Measurements from ENCODE around the gene MSI2. TPM values are rescaled to one million over a fixed set of nuclear protein-coding genes. Genes with fewer than 3 reads are reported as not detected.

MSI2 gene
- total and polyA plus RNA-seq, 12 donors: 25.5 to 135 (median 121) TPM

DNA sequence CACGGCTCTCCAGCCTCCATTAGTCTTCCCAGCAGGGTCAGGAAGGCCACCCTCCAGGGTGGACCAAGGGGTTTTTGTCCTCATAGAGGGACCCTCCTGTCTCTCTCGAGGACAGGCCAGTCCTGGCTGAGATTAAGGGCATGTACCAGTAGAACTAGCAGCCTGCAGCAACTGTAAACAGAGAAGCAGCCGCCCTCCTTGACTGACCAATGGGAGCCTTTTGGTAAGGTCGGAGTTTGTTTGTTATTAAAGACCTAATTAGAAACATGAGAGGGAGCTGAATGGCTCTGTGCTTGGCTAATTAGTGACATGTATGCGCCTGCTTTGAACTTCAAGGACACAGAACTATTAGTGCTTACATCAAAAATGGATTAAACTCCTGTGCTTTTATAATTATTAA is 408.8 kb downstream of the MSI2 start:
- intact Hi-C loops (cut with DNase I): loop anchor here in 6 of 10 donors (5.0 to 10.0 kb wide), 5 partner anchors 58 to 410 kb away; partner anchors contain the start of gene MSI2 (in 3 of the 6)

DNA sequence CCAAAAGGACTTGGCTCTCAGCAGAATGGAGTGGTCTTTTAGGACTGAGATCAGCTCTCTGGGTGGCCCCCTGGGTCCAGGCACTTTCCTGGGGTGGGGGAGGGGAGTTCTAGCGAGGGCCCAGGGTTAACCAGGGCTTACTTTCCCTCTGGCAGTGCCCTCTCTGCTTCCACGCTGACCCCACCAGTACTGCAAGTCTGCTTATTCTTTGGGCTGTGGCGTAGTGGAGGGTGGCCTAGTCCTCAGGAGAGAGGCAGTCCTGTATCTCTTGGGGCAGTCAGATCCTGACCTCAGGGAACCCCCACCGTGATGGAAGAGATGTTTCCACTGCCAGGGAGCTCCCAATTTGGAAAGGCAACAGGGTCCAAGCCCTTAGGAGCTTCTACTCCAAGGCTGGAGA is 409.4 kb downstream of the MSI2 start:
- Histone ChIP-seq H3K27me3 (no peaks in the 10 kb centered on the region), H3K4me3 (no peak overlapping the region), H3K27ac (peak overlapping the region in 7 of 10 donors; percentile 18 to 91 (median 46)), H3K36me3 (no peaks in the 10 kb centered on the region), H3K4me1 (peaks cover 5 to 79% (median 26%) of the 10 kb centered on the region in 9 donors), H3K9me3 (no peaks in the 10 kb centered on the region)
- intact Hi-C loops (cut with DNase I): loop anchor here in 6 of 10 donors (5.0 to 10.0 kb wide), 5 partner anchors 58 to 411 kb away; partner anchors contain the start of gene MSI2 (in 3 of the 6)
- ATAC-seq: no peak
- 72 to 76% methylated on average over 4 of the region's 4 CpGs for WGBS, 2 donors
- TF ChIP-seq, protein P1, sequence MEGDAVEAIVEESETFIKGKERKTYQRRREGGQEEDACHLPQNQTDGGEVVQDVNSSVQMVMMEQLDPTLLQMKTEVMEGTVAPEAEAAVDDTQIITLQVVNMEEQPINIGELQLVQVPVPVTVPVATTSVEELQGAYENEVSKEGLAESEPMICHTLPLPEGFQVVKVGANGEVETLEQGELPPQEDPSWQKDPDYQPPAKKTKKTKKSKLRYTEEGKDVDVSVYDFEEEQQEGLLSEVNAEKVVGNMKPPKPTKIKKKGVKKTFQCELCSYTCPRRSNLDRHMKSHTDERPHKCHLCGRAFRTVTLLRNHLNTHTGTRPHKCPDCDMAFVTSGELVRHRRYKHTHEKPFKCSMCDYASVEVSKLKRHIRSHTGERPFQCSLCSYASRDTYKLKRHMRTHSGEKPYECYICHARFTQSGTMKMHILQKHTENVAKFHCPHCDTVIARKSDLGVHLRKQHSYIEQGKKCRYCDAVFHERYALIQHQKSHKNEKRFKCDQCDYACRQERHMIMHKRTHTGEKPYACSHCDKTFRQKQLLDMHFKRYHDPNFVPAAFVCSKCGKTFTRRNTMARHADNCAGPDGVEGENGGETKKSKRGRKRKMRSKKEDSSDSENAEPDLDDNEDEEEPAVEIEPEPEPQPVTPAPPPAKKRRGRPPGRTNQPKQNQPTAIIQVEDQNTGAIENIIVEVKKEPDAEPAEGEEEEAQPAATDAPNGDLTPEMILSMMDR (IDR thresholded peaks at IDR 0.05): no peak
- DNase-seq: no peak

More for the DNA sequence above, 408.8 kb downstream of the MSI2 start:
- Histone ChIP-seq H3K9me3 (no peaks in the 10 kb centered on the region), H3K27ac (peak overlapping the region in 8 of 10 donors; percentile 22 to 91 (median 46)), H3K36me3 (no peaks in the 10 kb centered on the region), H3K4me3 (no peak overlapping the region), H3K4me1 (peaks cover 5 to 79% (median 26%) of the 10 kb centered on the region in 9 donors), H3K27me3 (no peaks in the 10 kb centered on the region)
- TF ChIP-seq, protein P1 (IDR thresholded peaks at IDR 0.05): no peak
- ATAC-seq (no peak), DNase-seq (no peak)
- 66 to 72% methylated on average over 5 of the region's 5 CpGs for WGBS, 2 donors

DNA sequence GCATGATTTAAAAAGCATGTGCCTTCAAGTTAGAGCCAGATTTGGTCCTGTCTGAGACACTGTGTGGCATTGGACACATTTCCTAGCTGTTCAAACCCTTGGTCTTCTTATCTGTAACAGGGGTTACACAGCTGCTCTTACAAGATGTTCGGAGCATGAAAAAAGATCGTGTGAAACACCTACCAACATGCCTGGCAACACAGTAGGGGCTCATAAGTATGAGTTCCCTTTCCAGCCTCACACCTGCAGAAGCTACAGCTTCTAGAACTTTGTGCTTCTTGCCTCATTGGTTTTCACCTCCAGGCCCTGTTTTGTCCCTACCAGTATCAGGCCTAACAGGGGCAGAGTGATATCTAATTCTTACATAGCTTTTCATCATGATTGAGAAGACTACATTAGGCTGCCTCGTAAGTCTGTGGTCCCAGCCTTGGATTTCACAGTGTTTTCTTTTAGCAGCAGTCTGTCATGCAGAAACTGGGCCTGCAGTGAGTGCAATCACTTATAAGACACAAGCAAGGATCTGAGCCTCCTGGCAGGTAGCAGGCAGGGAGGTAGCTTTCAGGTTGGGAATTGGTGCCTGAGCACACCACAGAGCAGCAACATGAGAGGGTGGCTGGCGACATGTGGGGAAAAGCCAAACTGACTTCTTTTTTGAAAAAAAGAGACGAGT is 410.0 kb downstream of the MSI2 start:
- H3K27me3 ChIP-seq: no peaks in the 10 kb centered on the region
- intact Hi-C loops (cut with DNase I): loop anchor here in 6 of 10 donors (5.0 to 10.0 kb wide), 5 partner anchors 59 to 412 kb away; partner anchors contain the start of gene MSI2 (in 3 of the 6)
- H3K27ac ChIP-seq: peak overlapping the region in 5 of 10 donors; percentile 18 to 57 (median 45)
- peaks cover 5 to 78% (median 26%) of the 10 kb centered on the region in 9 donors for H3K4me1 ChIP-seq
- H3K4me3 ChIP-seq: no peak overlapping the region
- ATAC-seq (no peak), DNase-seq (peak in 1 of 2 donors; percentile 1)
- TF ChIP-seq, protein P1 (IDR thresholded peaks at IDR 0.05): no peak
- H3K9me3 ChIP-seq: no peaks in the 10 kb centered on the region
- WGBS, 2 donors: 77 to 82% methylated on average over 5 of the region's 5 CpGs
- no peaks in the 10 kb centered on the region for H3K36me3 ChIP-seq

DNA sequence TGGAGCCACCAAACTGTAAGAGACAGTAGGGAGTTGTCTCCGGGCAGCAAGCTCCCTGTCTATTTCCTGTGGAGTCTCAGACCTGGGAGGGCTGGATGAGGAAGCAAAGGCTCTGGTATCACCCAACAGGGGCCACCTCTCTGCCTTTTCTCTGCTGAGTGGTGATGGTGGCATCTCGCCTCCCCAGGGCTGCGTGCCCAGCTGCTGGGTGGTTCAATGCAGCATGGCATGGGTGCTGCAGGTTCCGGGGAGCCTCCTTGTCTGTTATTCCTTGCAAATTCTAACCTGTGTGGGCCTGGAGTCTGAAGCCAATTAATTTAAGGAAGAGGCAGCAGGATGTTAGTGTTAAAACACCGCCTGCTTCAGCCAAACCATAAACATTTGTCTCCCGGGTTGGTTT is 410.6 kb downstream of the MSI2 start:
- WGBS, 2 donors: 89% methylated on average over 6 of the region's 6 CpGs

More for the DNA sequence above, 410.6 kb downstream of the MSI2 start:
- TF ChIP-seq, protein P1 (IDR thresholded peaks at IDR 0.05): no peak
- no peak for DNase-seq
- intact Hi-C loops (cut with DNase I): loop anchor here in 6 of 10 donors (5.0 to 10.0 kb wide), 5 partner anchors 60 to 412 kb away; partner anchors contain the start of gene MSI2 (in 3 of the 6)
- peak overlapping the region in 4 of 10 donors; percentile 30 to 62 (median 52) for H3K27ac ChIP-seq
- H3K4me1 ChIP-seq: peaks cover 5 to 78% (median 32%) of the 10 kb centered on the region in 9 donors
- H3K4me3 ChIP-seq: no peak overlapping the region
- no peak for ATAC-seq
- H3K9me3 ChIP-seq: no peaks in the 10 kb centered on the region
- H3K36me3 ChIP-seq: no peaks in the 10 kb centered on the region
- H3K27me3 ChIP-seq: no peaks in the 10 kb centered on the region
